HCT116 (cell line): ENCODE data around the gene VASH1.
"Not testable (repeated sequence)": the region's sequence is repeated elsewhere in the genome, so short reads cannot be mapped to it uniquely, and the experiment has no call there.

Experiments used
- CTCF ChIP-seq, 3 experiments: fragments of 200-600 bp in 1 of 3; sonication (generic) in 1 of 3; IDR thresholded peaks in 2 of 3; conservative IDR thresholded peaks in 1 of 3; 2 replicates each; pipeline ENCODE4 v1.5.1; 2012 to 2017; ENCODE audit warnings: low read depth in 2 of 3, low read length in 2 of 3, antibody characterized with exemption in 1 of 3, borderline replicate concordance in 1 of 3, control low read depth in 1 of 3, mild to moderate bottlenecking in 1 of 3, mixed read lengths in 1 of 3, mixed run types in 1 of 3, moderate library complexity in 1 of 3; ENCODE audit not compliant: insufficient read depth in 1 of 3
- EZH2 ChIP-seq: fragments of 200-600 bp; sonication (generic); IDR thresholded peaks from 2 replicates; pipeline ENCODE4 v1.6.1; 2017; ENCODE audit warnings: antibody characterized with exemption, mixed run types
- JUND ChIP-seq: IDR thresholded peaks from 2 replicates; pipeline ENCODE4 v1.6.1; 2012
- POLR2A ChIP-seq: IDR thresholded peaks from 2 replicates; pipeline ENCODE4 v1.7.0; 2011; ENCODE audit warnings: borderline replicate concordance; ENCODE audit not compliant: insufficient read depth, insufficient read length; ENCODE audit errors: extremely low read depth
- REST ChIP-seq: IDR thresholded peaks from 2 replicates; pipeline ENCODE4 v1.6.1; 2012; ENCODE audit warnings: low read depth
- YY1 ChIP-seq: IDR thresholded peaks from 2 replicates; pipeline ENCODE4 v1.6.1; 2011; ENCODE audit warnings: low read length, low read depth, moderate library complexity, mild to moderate bottlenecking; ENCODE audit not compliant: insufficient replicate concordance; ENCODE audit errors: extremely low read depth
- ZFX ChIP-seq: fragments of 450-650 bp; IDR thresholded peaks from 2 replicates; pipeline ENCODE4 v1.6.1; 2017

GRCh38 chr14:76721506-76721905 is 39.8 kb upstream of the VASH1 start:
- not testable (repeated sequence) for TF ChIP-seq CTCF (IDR thresholded peaks at IDR 0.05 in 2 of 3, conservative IDR thresholded peaks at IDR 0.05 in 1 of 3; ENCODE audit: borderline replicate concordance in 1 of 3, insufficient read depth in 1 of 3, low read depth in 2 of 3, low read length in 2 of 3); JUND; REST; EZH2; ZFX; YY1; POLR2A
